Mesothelial cell of epicardium (in vitro differentiated cells): ENCODE data around the gene FLRT3. TPM values are rescaled to one million over a fixed set of nuclear protein-coding genes. Genes with fewer than 3 reads are reported as not detected.
A peak's percentile ranks its signal among the peaks of the same experiment; 100 is the strongest.

Source experiments
- DNase-seq, 2 experiments: peaks; one replicate each; pipeline ENCODE4 v3.0.0; 2021; ENCODE audit warnings: low spot score in 2 of 2; ENCODE audit not compliant: unreplicated experiment in 2 of 2
- H3K27ac Mint-ChIP-seq: 2 replicates; pipeline ENCODE4 v1.8.0; 2021; ENCODE audit warnings: mixed read lengths
- H3K27me3 Mint-ChIP-seq: 2 replicates; pipeline ENCODE4 v1.8.0; 2021; ENCODE audit warnings: low read depth, mixed read lengths
- H3K36me3 Mint-ChIP-seq: 2 replicates; pipeline ENCODE4 v1.8.0; 2021; ENCODE audit warnings: mixed read lengths
- H3K4me1 Mint-ChIP-seq: 2 replicates; pipeline ENCODE4 v1.8.0; 2021; ENCODE audit warnings: mixed read lengths
- H3K4me3 Mint-ChIP-seq: 2 replicates; pipeline ENCODE4 v1.8.0; 2021; ENCODE audit warnings: mild to moderate bottlenecking, moderate library complexity, mixed read lengths
- H3K9me3 Mint-ChIP-seq: 2 replicates; pipeline ENCODE4 v1.8.0; 2021; ENCODE audit warnings: mixed read lengths
- total RNA-seq: library from RNA; stranded (reverse); gene quantifications from 3 replicates; pipeline ENCODE4 v1.2.1, GENCODE V29; 2021
- TF ChIP-seq, protein P1 (sequence below): fragments of 200-600 bp; sonication (generic); IDR thresholded peaks from one replicate; pipeline ENCODE4 v1.5.0; 2021; ENCODE audit warnings: antibody characterized with exemption; ENCODE audit not compliant: unreplicated experiment

Gene FLRT3
- total RNA-seq, 1 donor from 2014 or later = 98.6 TPM

DNA sequence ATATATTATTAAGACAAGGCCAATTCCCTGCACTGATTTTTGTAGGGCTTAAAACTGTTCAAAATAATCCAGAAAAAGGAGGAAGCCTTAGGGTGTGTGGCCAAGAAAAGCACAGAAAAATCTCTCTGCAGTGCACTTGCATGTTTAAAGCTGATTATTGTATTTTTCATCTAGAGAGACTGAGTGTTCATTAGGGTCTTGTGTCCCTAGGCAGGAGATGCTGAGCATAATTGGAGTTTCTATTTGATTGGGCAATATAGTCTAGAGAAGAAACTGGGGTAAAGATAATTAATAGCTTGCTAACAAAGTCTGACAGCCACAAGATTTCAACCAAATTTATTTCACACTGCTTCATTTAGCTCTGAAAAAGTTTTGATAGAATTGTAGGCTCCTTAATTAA is 2.4 kb downstream of the FLRT3 start:
- no peak for DNase-seq
- Mint-ChIP-seq H3K9me3 (no peaks in the 10 kb centered on the region), H3K27ac (peak overlapping the region; percentile 94), H3K4me3 (peak overlapping the region; percentile 85), H3K36me3 (no peaks in the 10 kb centered on the region), H3K4me1 (peaks cover 32% of the 10 kb centered on the region), H3K27me3 (no peaks in the 10 kb centered on the region)
- TF ChIP-seq, protein P1, sequence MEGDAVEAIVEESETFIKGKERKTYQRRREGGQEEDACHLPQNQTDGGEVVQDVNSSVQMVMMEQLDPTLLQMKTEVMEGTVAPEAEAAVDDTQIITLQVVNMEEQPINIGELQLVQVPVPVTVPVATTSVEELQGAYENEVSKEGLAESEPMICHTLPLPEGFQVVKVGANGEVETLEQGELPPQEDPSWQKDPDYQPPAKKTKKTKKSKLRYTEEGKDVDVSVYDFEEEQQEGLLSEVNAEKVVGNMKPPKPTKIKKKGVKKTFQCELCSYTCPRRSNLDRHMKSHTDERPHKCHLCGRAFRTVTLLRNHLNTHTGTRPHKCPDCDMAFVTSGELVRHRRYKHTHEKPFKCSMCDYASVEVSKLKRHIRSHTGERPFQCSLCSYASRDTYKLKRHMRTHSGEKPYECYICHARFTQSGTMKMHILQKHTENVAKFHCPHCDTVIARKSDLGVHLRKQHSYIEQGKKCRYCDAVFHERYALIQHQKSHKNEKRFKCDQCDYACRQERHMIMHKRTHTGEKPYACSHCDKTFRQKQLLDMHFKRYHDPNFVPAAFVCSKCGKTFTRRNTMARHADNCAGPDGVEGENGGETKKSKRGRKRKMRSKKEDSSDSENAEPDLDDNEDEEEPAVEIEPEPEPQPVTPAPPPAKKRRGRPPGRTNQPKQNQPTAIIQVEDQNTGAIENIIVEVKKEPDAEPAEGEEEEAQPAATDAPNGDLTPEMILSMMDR = no peak

DNA sequence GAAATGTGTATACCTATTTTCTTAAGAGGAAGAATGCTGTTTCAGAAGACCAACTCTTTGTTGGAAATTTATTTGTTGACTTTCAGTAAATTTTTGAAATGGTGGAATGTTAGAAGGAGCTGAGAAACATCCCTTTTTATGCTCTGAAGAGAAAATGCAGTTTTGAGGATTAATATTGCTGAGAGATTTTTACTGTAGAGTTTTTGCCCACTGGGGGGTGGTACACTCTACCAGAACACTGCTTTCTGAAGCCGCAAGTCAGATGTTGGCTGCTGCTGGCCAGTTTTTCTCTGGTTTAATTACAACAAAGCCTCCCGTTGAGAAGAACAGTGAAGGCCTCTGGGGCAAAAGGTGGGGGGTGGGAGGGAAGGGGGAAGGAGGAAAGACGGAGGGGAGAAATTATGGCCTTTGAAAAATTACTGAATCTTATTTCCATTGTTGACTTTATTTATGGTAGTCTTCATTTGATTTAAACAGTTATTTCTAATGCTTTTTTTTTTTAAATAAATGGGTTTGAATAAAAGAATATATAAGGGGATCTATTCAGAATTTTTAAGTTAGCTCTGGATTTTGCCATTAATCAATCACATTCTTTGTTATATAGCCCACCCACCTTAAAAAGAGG is 3.0 kb downstream of the FLRT3 start:
- no peak for DNase-seq
- Mint-ChIP-seq H3K27me3 (no peaks in the 10 kb centered on the region), H3K27ac (peak overlapping the region; percentile 94), H3K4me1 (peaks cover 37% of the 10 kb centered on the region), H3K9me3 (no peaks in the 10 kb centered on the region), H3K4me3 (peak overlapping the region; percentile 85), H3K36me3 (no peaks in the 10 kb centered on the region)
- TF ChIP-seq, protein P1 = peak; percentile 61

DNA sequence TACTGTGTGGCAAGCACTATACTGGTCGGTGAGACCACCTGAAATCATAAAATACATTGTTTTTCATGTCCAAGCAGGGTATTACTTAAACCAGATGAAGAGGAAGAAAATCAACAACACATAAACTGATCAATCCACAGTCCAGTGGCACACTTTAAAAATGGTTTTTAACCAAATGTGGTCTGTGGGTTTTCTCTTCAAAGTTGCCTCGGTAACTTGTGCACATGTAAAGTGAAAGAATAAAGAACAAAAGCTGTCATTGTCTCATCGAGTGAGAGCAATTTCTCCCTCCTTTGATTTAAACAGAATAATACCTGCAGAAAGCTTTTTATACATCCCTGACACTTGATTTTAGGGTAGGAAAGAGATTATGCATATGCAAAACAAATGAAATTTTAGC is 3.7 kb downstream of the FLRT3 start:
- no peaks in the 10 kb centered on the region for H3K9me3 Mint-ChIP-seq
- TF ChIP-seq, protein P1 = no peak
- peak overlapping the region; percentile 85 for H3K4me3 Mint-ChIP-seq
- H3K4me1 Mint-ChIP-seq = peaks cover 44% of the 10 kb centered on the region
- H3K27me3 Mint-ChIP-seq = no peaks in the 10 kb centered on the region
- peak overlapping the region; percentile 94 for H3K27ac Mint-ChIP-seq
- no peak for DNase-seq
- H3K36me3 Mint-ChIP-seq = peaks cover 3% of the 10 kb centered on the region

DNA sequence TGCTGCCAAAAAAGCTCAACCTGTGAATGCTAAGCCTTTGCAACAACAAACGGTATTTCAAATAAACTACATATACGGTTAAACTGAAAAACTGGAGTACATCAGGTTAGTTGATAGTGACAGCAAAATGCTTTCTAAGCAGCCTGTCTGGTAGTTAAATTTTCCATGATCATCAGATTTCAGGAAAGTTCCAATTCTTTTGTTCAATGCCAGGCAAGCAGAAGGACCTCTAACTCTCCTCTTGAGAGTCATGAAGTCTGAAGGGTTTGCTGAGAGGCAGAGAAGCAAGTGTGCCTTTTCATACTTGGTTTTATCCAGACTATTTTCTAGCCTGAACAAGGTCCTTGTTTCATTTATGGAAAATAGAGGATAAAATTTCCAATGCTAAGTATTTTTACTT is 4.5 kb downstream of the FLRT3 start:
- no peak for DNase-seq
- peaks cover 9% of the 10 kb centered on the region for H3K36me3 Mint-ChIP-seq
- TF ChIP-seq, protein P1 = no peak
- peaks cover 51% of the 10 kb centered on the region for H3K4me1 Mint-ChIP-seq
- no peaks in the 10 kb centered on the region for H3K27me3 Mint-ChIP-seq
- peak overlapping the region; percentile 85 for H3K4me3 Mint-ChIP-seq
- peak overlapping the region; percentile 94 for H3K27ac Mint-ChIP-seq
- H3K9me3 Mint-ChIP-seq = no peaks in the 10 kb centered on the region

DNA sequence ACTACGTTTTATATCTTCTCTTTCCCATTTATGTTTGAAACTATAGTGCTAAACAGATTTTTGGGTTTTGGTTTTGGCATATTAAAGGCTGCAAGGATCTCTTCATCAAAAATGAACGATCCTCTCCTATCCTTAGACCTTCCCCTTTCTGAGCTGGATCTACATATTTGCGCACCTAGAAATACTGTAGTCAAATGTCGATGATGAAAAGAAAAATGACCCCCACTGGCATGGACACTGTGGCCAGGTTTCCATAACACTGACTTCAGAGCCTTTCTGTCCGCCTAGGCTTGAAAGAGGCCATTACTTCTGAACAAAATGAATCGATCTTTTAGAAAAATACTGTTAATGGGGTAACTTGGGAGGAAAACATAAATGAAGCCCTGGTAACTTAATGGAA is 5.8 kb downstream of the FLRT3 start:
- DNase-seq = no peak
- H3K27ac Mint-ChIP-seq = peak overlapping the region; percentile 85
- H3K36me3 Mint-ChIP-seq = peaks cover 18% of the 10 kb centered on the region
- no peaks in the 10 kb centered on the region for H3K9me3 Mint-ChIP-seq
- H3K27me3 Mint-ChIP-seq = no peaks in the 10 kb centered on the region
- H3K4me3 Mint-ChIP-seq = peak overlapping the region; percentile 85
- TF ChIP-seq, protein P1 = no peak
- peaks cover 51% of the 10 kb centered on the region for H3K4me1 Mint-ChIP-seq
